ENCODE results near the gene MORC2.

GRCh38 chr22:30945653-30946052 is 22.9 kb downstream of the MORC2 start:
- no peak for TF ChIP-seq CTCF (IDR thresholded peaks at IDR 0.05)
- TF ChIP-seq POLR2A (IDR thresholded peaks at IDR 0.05): no peak
